ENCODE data around the gene SRRM1. TPM values are rescaled to one million over a fixed set of nuclear protein-coding genes. Genes with fewer than 3 reads are reported as not detected.
A peak's percentile ranks its signal among the peaks of the same experiment; 100 is the strongest.

SRRM1 gene
- total and polyA plus RNA-seq, 2 of the 8 experiments (the other 6 are each of a cell fraction or from before 2014, with no cell fraction given): 77.1 to 255 TPM

GRCh38 chr1:24605534-24606295, 37.4 kb upstream of the SRRM1 start:
- Histone ChIP-seq H3K79me2 (ENCODE audit: control insufficient read depth in 1 of 2, insufficient read depth in 2 of 2, low read length in 2 of 2) (no peaks in the 10 kb centered on the region), H2BK20ac (ENCODE audit: low read length) (no peak overlapping the region), H2BK15ac (ENCODE audit: low read length) (no peak overlapping the region), H2BK120ac (replicated peaks; ENCODE audit: low read depth, low read length) (no peak overlapping the region), H3K4me2 (ENCODE audit: insufficient read depth in 1 of 2, low read depth in 2 of 2, low read length in 2 of 2) (no peak overlapping the region), H3K9ac (replicated peaks in 1 of 4; ENCODE audit: extremely low read depth in 1 of 4, low read depth in 3 of 4, low read length in 3 of 4) (no peak overlapping the region), H2AFZ (ENCODE audit: low read length) (no peak overlapping the region), H4K8ac (ENCODE audit: extremely low read depth, insufficient read depth, low read length) (peak overlapping the region; percentile 78; the same call in 1 of the 2 replicates), H3K23me2 (ENCODE audit: low read depth, low read length) (no peaks in the 10 kb centered on the region), H3K36me3 (ENCODE audit: control insufficient read depth in 2 of 4, insufficient read depth in 4 of 4, low read length in 3 of 4) (no peaks in the 10 kb centered on the region), H3K18ac (ENCODE audit: extremely low read depth, low read length) (no peak overlapping the region), H3K14ac (ENCODE audit: insufficient read length) (no peak overlapping the region), H4K5ac (ENCODE audit: insufficient read length, low read depth, low read length) (no peak overlapping the region), H3K4ac (replicated peaks; ENCODE audit: insufficient read length, low read depth, low read length) (no peak overlapping the region), H3K4me1 (replicated peaks in 1 of 4; ENCODE audit: control insufficient read depth in 3 of 4, insufficient read depth in 4 of 4, low read length in 3 of 4) (no peaks in the 10 kb centered on the region), H3K4me3 (ENCODE audit: extremely low read depth in 1 of 4, insufficient read depth in 2 of 4, low read depth in 3 of 4, low read length in 4 of 4) (no peak overlapping the region), H3K23ac (ENCODE audit: insufficient read length) (no peak overlapping the region), H3K27ac (ENCODE audit: low read depth, low read length) (no peak overlapping the region), H2AK5ac (ENCODE audit: low read depth, low read length) (no peak overlapping the region), H4K20me1 (replicated peaks in 1 of 2; ENCODE audit: control insufficient read depth in 1 of 2, insufficient read depth in 2 of 2, low read length in 2 of 2) (no peaks in the 10 kb centered on the region), H3K79me1 (ENCODE audit: low read depth, low read length) (no peaks in the 10 kb centered on the region), H2BK5ac (ENCODE audit: low read depth, low read length) (no peak overlapping the region), H2BK12ac (ENCODE audit: low read depth, low read length) (no peak overlapping the region), H3K9me3 (ENCODE audit: insufficient read depth in 2 of 2, low read depth in 1 of 2, low read length in 1 of 2) (no peaks in the 10 kb centered on the region), H4K91ac (replicated peaks; ENCODE audit: insufficient read length, low read length) (peak overlapping the region; percentile 25), H3K56ac (replicated peaks; ENCODE audit: insufficient read length, low read depth, low read length) (no peak overlapping the region), H3K27me3 (replicated peaks in 1 of 4; ENCODE audit: control insufficient read depth in 3 of 4, extremely low read depth in 1 of 4, insufficient read depth in 3 of 4, low read length in 3 of 4) (no peaks in the 10 kb centered on the region)
- no peak for FAIRE-seq
- 95% methylated on average over 19 of the region's 19 CpGs; no CpG with 5 or more reads in 1 of the 2 experiments for WGBS, 2 experiments (ENCODE audit: extremely low coverage in 1 of 2, insufficient coverage in 1 of 2, insufficient read length in 1 of 2, insufficient replicate concordance in 2 of 2, low coverage in 1 of 2, low lambda C conversion rate in 2 of 2, missing lambda C conversion rate in 1 of 2)
- DNase-seq (ENCODE audit: low read depth in 1 of 2, low spot score in 2 of 2): no peak
- POLR2A ChIA-PET (ENCODE audit: partially characterized antibody): no interaction called here
- CTCF ChIA-PET (ENCODE audit: partially characterized antibody): interaction anchor here (1.0 to 5.2 kb wide), 2 partner anchors 9 to 19 kb away, joined by 5 to 20 read pairs; no protein-coding TSS in a partner anchor
- TF ChIP-seq POLR2A (IDR thresholded peaks at IDR 0.05; ENCODE audit: control extremely low read depth in 1 of 2, low read depth in 2 of 2, low read length in 2 of 2) (no peak), ASH2L (IDR thresholded peaks at IDR 0.05; ENCODE audit: low read length) (no peak), HDAC2 (IDR thresholded peaks at IDR 0.05; ENCODE audit: borderline replicate concordance in 1 of 2, low read depth in 2 of 2, low read length in 2 of 2) (no peak), RNF2 (IDR thresholded peaks at IDR 0.05; ENCODE audit: borderline replicate concordance, low read depth, low read length, missing control alignments, poor library complexity, severe bottlenecking) (no peak)

Data from H1 (cell line).